ENCODE data around the gene PDE5A. TPM values are rescaled to one million over a fixed set of nuclear protein-coding genes. Genes with fewer than 3 reads are reported as not detected.
"Not testable (repeated sequence)": the region's sequence is repeated elsewhere in the genome, so short reads cannot be mapped to it uniquely, and the experiment has no call there.

The PDE5A gene
- total RNA-seq, 1 experiment from 2014 or later: 5.0 TPM

DNA sequence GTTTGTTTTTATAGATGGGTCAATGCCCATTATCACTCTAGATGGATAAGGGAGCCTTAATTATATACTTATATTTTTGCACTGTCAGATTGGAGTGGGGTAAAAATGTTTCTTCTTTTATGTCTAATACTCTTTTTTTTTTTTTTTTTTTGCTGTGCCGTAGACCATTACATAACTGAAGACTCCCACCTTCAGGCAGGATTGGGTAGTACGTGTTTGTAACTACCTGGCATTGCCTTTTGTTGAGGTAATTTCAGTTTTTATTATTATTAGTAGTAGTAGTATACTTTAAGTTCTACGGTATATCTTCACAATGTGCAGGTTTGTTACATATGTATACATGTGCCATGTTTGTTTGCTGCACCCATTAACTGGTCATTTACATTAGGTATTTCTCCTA is 165.9 kb downstream of the PDE5A start:
- DNase-seq (ENCODE audit: low read depth, low spot score) (peak; percentile 1), ATAC-seq (peak; percentile 46; the same call in 1 of the 2 replicates)
- intact Hi-C loops (cut with micrococcal nuclease): loop anchor here (5.0 kb wide), 1 partner anchor 480 kb away; no protein-coding TSS in a partner anchor
- H2AFZ ChIP-seq (ENCODE audit: low read depth, low read length, poor library complexity, severe bottlenecking); H3K4me3 ChIP-seq (replicated peaks in 1 of 2; ENCODE audit: low read depth in 1 of 2, low read length in 2 of 2); H3K27ac ChIP-seq (ENCODE audit: low read depth, low read length); H3K79me2 ChIP-seq (ENCODE audit: insufficient read depth, low read length); H3K9me3 ChIP-seq (ENCODE audit: control insufficient read depth in 1 of 2, insufficient read depth in 1 of 2, low read depth in 1 of 2, low read length in 2 of 2); H3K4me2 ChIP-seq (ENCODE audit: low read length); H3K9me2 ChIP-seq (ENCODE audit: insufficient read depth); RAD21 ChIA-PET (ENCODE audit: low non-redundant PET in 1 of 2, low total read pairs in 2 of 2, uncharacterized antibody in 2 of 2, unreplicated experiment in 2 of 2); BruUV-seq (replicated peaks); POLR2A ChIA-PET; H3K36me3 ChIP-seq (ENCODE audit: control insufficient read depth in 1 of 2, insufficient read depth in 2 of 2, low read length in 2 of 2); H3K27me3 ChIP-seq (ENCODE audit: insufficient read depth, low read length); H3K4me1 ChIP-seq (ENCODE audit: control insufficient read depth in 1 of 2, insufficient read depth in 2 of 2, low read length in 2 of 2); H3K9ac ChIP-seq (ENCODE audit: low read length); H4K20me1 ChIP-seq (ENCODE audit: insufficient read depth); CTCF ChIA-PET: not testable (repeated sequence)
- TF ChIP-seq, protein P1, sequence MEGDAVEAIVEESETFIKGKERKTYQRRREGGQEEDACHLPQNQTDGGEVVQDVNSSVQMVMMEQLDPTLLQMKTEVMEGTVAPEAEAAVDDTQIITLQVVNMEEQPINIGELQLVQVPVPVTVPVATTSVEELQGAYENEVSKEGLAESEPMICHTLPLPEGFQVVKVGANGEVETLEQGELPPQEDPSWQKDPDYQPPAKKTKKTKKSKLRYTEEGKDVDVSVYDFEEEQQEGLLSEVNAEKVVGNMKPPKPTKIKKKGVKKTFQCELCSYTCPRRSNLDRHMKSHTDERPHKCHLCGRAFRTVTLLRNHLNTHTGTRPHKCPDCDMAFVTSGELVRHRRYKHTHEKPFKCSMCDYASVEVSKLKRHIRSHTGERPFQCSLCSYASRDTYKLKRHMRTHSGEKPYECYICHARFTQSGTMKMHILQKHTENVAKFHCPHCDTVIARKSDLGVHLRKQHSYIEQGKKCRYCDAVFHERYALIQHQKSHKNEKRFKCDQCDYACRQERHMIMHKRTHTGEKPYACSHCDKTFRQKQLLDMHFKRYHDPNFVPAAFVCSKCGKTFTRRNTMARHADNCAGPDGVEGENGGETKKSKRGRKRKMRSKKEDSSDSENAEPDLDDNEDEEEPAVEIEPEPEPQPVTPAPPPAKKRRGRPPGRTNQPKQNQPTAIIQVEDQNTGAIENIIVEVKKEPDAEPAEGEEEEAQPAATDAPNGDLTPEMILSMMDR (IDR thresholded peaks at IDR 0.05 in 2 of 3, conservative IDR thresholded peaks at IDR 0.05 in 1 of 3; ENCODE audit: borderline replicate concordance in 1 of 3, insufficient read depth in 1 of 3, low read depth in 2 of 3, low read length in 2 of 3): peak in 2 of 3 experiments; percentile 14 to 18; a peak in 1 of 6 replicates
- peak; percentile 22; the same call in 1 of the 2 replicates for TF ChIP-seq RAD21 (IDR thresholded peaks at IDR 0.05; ENCODE audit: low read depth)

DNA sequence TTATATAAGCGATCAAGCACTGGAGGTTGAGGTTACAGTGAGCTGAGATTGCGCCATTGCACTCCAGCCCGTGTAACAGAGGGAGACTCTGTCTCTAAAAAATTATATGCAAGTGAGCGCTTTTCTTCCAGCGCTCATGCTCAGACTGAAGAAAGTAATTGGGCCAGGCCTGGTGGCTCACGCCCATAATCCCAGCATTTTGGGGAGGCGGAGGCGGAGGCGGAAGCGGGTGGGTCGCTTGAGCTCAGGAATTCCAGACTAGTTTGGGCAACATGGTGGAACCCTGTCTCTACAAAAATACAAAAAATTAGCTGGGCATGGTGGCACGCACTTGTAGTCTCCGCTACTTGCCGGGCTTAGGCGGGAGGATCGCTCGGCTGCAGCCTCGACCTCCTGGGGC is 172.9 kb downstream of the PDE5A start:
- H3K9ac ChIP-seq (ENCODE audit: low read length); ATAC-seq; H3K9me2 ChIP-seq (ENCODE audit: insufficient read depth); H4K20me1 ChIP-seq (ENCODE audit: insufficient read depth); H3K9me3 ChIP-seq (ENCODE audit: control insufficient read depth in 1 of 2, insufficient read depth in 1 of 2, low read depth in 1 of 2, low read length in 2 of 2); H3K4me1 ChIP-seq (ENCODE audit: control insufficient read depth in 1 of 2, insufficient read depth in 2 of 2, low read length in 2 of 2); POLR2A ChIA-PET; H3K79me2 ChIP-seq (ENCODE audit: insufficient read depth, low read length); H2AFZ ChIP-seq (ENCODE audit: low read depth, low read length, poor library complexity, severe bottlenecking); H3K36me3 ChIP-seq (ENCODE audit: control insufficient read depth in 1 of 2, insufficient read depth in 2 of 2, low read length in 2 of 2); H3K27me3 ChIP-seq (ENCODE audit: insufficient read depth, low read length); H3K27ac ChIP-seq (ENCODE audit: low read depth, low read length); intact Hi-C loops (cut with micrococcal nuclease); RAD21 ChIA-PET (ENCODE audit: low non-redundant PET in 1 of 2, low total read pairs in 2 of 2, uncharacterized antibody in 2 of 2, unreplicated experiment in 2 of 2); BruUV-seq (replicated peaks); DNase-seq (ENCODE audit: low read depth, low spot score); CTCF ChIA-PET: not testable (repeated sequence)
- Histone ChIP-seq H3K4me2 (ENCODE audit: low read length) (peak overlapping the region; percentile 47), H3K4me3 (replicated peaks in 1 of 2; ENCODE audit: low read depth in 1 of 2, low read length in 2 of 2) (peak overlapping the region; percentile 33 to 35)
